ENCODE data around the gene PLBD2.

The PLBD2 gene

DNA sequence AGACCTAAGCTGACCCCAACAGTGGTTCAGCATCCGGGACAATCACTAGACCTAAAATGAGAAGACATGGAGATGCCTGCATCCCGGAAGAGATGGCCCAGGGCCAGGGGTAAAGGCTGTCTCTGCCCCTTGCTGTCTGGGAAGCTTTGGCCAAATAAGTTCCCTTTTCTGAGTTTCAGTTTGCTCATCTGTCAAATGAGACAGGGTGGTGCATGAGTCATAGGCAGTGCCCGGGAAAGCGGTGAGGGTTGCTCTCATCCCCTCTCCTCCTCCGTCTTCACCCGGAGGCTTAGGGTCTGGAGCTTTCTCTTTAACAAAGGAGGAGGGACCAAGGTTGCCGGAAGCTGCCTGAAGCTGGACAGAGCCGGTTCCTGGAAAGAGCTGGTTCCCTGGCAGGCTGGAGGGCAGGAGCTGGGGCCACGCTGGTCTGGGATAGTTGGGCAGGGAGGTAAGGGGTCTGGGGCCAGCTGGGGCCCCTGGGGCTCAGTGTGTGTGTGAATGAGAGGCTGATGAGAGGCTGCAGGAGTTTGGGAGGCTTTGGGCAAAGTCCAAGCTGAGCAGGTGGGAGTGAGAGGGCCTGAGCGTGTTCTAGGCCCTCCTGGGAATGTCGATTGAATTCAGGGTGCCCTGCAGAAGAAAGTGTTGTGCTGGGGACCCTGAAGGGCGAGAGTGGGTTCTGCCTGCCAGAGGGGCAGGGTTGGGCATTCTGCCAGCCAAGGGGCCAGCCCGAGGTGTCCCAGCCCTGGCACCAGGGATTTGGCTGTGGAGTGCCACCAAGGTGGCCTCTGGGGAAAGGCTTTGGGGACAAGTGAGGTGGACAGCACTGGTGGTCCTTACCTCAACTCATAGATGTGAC, 63.9 kb downstream of the PLBD2 start, which contains the start of gene SDSL:
Gene SDSL (plus strand): TSS at position 351 of the 856 bp plus-strand sequence. CDS start 5,603 bp downstream, outside the sequence.
- no peak for DNase-seq

GRCh38 chr12:113422886-113423669, 64.7 kb downstream of the PLBD2 start:
- no peak for DNase-seq

GRCh38 chr12:113424456-113424855, 66.1 kb downstream of the PLBD2 start:
- no peak for DNase-seq

DNA sequence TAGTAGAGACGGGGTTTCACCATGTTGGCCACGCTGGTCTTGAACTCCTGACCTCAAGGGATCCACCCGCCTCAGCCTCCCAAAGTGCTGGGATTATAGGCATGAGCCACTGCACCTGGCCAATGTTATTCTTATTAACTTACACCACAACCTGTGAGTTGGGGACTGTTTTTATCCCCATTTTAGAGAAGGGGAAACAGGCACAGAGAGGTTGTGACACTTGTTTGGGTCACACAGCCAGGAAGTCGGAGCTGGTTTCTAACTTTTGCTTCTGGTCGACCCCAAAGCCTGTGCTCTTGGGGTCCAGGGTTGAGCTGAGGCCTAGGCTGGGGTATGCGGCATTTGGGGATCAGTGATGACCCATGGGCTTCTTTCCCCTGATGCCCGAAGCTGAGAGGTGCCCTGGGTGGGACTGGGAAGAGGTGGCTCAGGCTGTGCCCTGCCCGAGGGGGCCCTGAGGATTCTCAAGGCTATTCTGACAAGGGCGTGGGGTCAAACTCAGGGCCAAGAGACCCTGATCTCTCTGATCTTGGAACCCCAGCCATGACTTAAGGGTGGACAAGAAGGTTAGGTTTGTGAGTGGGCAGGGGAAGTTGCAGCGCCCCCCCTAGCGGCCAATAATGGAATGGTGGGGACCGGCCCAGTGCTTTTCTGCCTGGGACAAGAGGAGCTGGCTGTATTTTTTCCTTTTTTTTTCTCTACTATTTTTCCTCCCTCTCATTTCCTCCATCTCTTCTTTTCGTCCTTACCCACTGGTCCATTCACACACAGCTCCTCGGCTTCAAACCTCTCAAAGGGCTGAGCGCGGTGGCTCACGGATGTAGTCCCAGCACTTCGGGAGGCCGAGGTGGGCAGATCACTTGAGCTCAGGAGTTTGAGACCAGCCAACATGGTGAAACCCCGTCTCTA, 66.8 kb downstream of the PLBD2 start:
- DNase-seq: peak; percentile 38

DNA sequence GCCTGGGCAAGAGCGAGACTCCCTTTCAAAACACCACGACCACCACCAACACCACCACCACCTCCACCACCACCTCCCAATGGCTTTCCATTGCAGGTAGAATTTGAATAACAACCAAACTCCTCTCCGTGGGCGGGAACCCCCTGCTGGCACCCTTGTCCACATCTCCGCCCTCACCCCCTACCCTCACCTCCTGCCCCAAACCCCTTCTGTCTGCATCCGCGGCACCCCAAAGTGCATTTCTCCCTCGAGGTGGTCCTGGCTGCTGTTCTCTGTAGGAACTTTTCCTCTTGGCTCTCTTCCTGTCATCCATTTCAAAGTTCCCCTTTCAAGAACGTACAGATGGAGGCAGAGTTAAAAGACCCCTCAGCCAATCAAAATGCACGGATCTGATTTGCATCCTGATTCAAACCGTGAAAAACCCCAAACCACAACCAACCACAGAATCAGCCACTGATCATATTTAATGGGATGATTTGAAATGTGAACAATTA, 67.6 kb downstream of the PLBD2 start:
- no peak for DNase-seq

GRCh38 chr12:113427882-113428281, 69.5 kb downstream of the PLBD2 start:
- DNase-seq: no peak

DNA sequence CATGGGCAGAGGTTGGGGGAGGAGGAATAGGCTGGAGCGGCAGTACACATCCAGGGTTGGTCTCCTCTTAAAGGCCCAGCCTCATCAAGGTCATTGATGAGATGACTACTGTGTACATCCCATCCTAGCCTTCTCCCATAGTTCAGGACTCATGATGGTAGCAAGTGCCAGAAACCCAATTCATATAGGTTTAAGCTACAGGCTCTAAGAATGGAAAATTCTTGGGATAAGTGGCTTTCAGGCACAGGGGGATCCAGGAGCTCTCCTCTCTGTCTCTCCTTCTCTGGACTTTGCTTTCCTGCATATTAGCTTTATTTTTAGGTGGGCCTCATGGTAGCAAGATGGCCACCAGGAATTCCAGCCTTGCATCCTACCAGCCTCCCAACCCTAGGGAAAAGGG, 70.1 kb downstream of the PLBD2 start:
- DNase-seq: no peak

DNA sequence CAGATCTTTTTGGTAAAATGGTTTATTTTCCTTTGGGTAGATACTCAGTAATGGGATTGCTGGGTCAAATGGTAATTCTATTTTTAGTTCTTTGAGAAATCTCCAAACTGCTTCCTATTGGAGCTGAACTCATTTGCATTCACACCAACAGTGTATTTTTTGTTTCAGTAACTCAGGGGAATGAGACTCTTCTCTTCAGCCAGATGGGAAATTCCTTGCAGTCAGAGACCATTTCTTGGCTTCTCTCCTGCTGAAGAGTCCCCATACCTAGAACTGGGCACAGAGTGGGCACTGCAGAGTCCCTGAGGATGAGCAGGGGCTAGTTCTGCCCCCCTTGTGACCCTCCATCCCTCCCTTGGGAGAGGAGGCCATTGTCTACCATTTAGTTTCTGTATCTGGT, 74.6 kb downstream of the PLBD2 start:
- no peak for DNase-seq

DNA sequence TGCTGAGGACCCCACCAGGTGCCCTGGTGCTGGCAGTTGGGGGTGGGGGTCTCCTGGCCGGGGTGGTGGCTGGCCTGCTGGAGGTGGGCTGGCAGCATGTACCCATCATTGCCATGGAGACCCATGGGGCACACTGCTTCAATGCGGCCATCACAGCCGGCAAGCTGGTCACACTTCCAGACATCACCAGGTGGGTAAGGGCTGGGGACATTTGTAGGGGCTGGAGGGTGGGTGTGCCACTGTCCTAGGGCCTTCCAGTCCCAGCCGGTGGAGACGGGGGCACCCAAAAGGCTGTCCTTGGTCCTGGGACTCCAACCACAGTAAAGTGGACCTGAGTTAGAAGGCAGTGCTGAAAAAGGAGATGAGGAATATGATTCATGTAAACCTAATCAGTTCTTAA, 77.0 kb downstream of the PLBD2 start:
- DNase-seq: no peak

GRCh38 chr12:113436586-113436985, 78.2 kb downstream of the PLBD2 start:
- DNase-seq: no peak

GRCh38 chr12:113436993-113437728, 78.8 kb downstream of the PLBD2 start:
- DNase-seq: no peak

GRCh38 chr12:113437729-113438100, 79.3 kb downstream of the PLBD2 start:
- no peak for DNase-seq

- no peak for DNase-seq
These were observed 80.3 kb downstream of the PLBD2 start for GRCh38 chr12:113438523-113439300.

- no peak for DNase-seq
These were observed 80.9 kb downstream of the PLBD2 start for GRCh38 chr12:113439301-113439597.

- no peak for DNase-seq
These were observed 81.2 kb downstream of the PLBD2 start for GRCh38 chr12:113439606-113440030.

DNA sequence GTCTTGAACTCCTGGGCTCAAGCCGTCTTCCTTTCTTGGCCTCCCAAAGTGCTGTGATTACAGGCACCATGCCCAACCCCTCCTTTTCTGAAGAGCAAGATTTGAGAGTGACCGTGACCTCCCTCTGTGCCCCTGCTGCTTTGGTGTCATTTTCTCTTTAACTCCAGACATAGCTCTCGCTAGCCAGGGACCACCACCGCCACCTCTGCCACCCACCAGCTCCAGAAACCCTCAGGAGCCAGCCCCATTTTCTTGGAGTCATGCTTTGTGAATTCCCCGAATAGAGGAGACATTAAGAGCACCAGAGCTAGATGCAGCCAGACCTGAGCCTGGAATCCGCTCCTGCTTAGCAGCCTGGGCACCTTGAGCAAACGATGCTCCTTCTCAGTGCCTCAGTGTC, 81.9 kb downstream of the PLBD2 start:
- no peak for DNase-seq
